Loucy (cell line): ENCODE results near the gene OGFR.

Experiments
- H2AFZ ChIP-seq: fragments of 200-600 bp; sonication (generic); 2 replicates; pipeline ENCODE4 v1.6.0; 2016; ENCODE audit warnings: antibody characterized with exemption, mild to moderate bottlenecking, low read length, moderate library complexity
- H3F3A ChIP-seq: fragments of 200-600 bp; 2 replicates; pipeline ENCODE4 v1.6.0; 2016; ENCODE audit warnings: antibody characterized with exemption, low read depth, mild to moderate bottlenecking
- H3K27me3 ChIP-seq: fragments of 200-600 bp; sonication (generic); 2 replicates; pipeline ENCODE4 v1.6.1; 2014; ENCODE audit warnings: low read length, mild to moderate bottlenecking; ENCODE audit not compliant: insufficient read depth, poor library complexity, severe bottlenecking
- H3K36me3 ChIP-seq: fragments of 200-600 bp; sonication (generic); 2 replicates; pipeline ENCODE4 v1.6.1; 2016; ENCODE audit warnings: low read length; ENCODE audit not compliant: insufficient read depth
- H3K4me1 ChIP-seq: fragments of 200-600 bp; sonication (generic); 2 replicates; pipeline ENCODE4 v1.5.1; 2014; ENCODE audit warnings: low read length, mild to moderate bottlenecking; ENCODE audit not compliant: insufficient read depth, poor library complexity, severe bottlenecking
- H3K4me2 ChIP-seq: fragments of 200-600 bp; sonication (generic); 2 replicates; pipeline ENCODE4 v1.6.0; 2014; ENCODE audit warnings: antibody characterized with exemption, low read length, low read depth, mild to moderate bottlenecking; ENCODE audit not compliant: poor library complexity, severe bottlenecking
- H3K4me3 ChIP-seq: fragments of 200-600 bp; sonication (generic); 2 replicates; pipeline ENCODE4 v1.5.1; 2014; ENCODE audit warnings: low read length, mild to moderate bottlenecking, mixed read lengths; ENCODE audit not compliant: poor library complexity, severe bottlenecking
- H3K79me2 ChIP-seq: fragments of 200-600 bp; sonication (generic); 2 replicates; pipeline ENCODE4 v1.6.1; 2014; ENCODE audit warnings: low read length; ENCODE audit not compliant: insufficient read depth
- H3K9ac ChIP-seq: fragments of 200-600 bp; sonication (generic); 2 replicates; pipeline ENCODE4 v1.6.0; 2014; ENCODE audit warnings: mild to moderate bottlenecking, low read depth, low read length, moderate library complexity; ENCODE audit not compliant: poor library complexity, severe bottlenecking
- H3K9me2 ChIP-seq: fragments of 200-600 bp; sonication (generic); replicated peaks from 2 replicates; pipeline ENCODE4 v1.6.1; 2016; ENCODE audit warnings: low read depth, low read length, mixed read lengths
- H3K9me3 ChIP-seq: fragments of 200-600 bp; sonication (generic); 2 replicates; pipeline ENCODE4 v1.6.1; 2014; ENCODE audit warnings: mild to moderate bottlenecking, antibody characterized with exemption, low read length, low read depth; ENCODE audit not compliant: insufficient read depth
- H4K20me1 ChIP-seq: fragments of 200-600 bp; sonication (generic); 2 replicates; pipeline ENCODE4 v1.6.0; 2014; ENCODE audit warnings: antibody characterized with exemption, low read length, mild to moderate bottlenecking; ENCODE audit not compliant: insufficient read depth, poor library complexity, severe bottlenecking
- EZH2phosphoT487 ChIP-seq: fragments of 200-600 bp; IDR thresholded peaks from 2 replicates; pipeline ENCODE4 v1.6.1; 2018; ENCODE audit warnings: antibody characterized with exemption, mild to moderate bottlenecking, moderate library complexity, borderline replicate concordance
- TF ChIP-seq, protein P1 (sequence below): fragments of 200-600 bp; sonication (generic); conservative IDR thresholded peaks from 2 replicates; pipeline ENCODE4 v1.5.1; 2014; ENCODE audit warnings: mild to moderate bottlenecking, antibody characterized with exemption, low read length

Gene OGFR

DNA sequence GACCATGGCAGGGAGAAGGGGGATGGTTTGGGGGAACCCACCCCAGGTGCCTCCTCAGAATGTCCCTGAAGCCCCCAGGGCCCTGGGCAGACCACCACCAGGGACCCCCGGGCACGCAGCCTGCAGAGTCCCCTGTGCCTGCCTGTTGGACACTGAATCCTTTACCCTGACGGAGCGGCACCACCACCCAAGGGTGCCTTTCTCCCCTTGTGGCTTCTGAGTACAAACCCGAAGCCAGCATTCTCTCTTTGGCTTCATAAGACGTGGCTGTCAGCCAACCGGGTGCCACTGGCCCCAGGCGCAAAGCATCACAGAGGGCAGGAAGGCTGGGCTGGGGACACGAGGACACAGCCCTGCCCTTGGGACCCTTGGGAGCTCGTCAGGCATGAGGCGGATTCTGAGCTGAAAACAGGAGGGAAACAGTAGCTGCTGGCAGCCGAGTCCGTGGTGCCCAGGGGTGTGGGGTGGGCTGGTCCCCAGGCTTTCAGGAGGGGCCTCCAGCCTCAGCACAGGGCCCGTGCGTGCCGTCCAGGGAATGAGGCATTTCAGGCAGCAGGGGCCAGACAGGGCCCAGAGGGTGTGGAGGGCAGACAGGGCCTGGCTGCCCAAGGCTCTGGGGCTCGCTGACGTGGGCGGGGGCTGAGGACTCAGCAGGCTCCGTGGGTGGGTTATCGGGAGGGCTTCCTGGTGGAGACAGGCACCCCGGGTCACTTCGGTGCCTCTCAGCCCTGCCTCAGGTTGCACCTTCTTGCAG, 15.8 kb downstream of the OGFR start:
- Histone ChIP-seq H3K9ac (no peak overlapping the region), H3K27me3 (no peaks in the 10 kb centered on the region), H3K4me1 (no peaks in the 10 kb centered on the region), H3K36me3 (no peaks in the 10 kb centered on the region), H3K4me3 (no peak overlapping the region), H3K9me3 (no peaks in the 10 kb centered on the region), H3K4me2 (no peak overlapping the region), H3F3A (no peaks in the 10 kb centered on the region), H4K20me1 (no peaks in the 10 kb centered on the region), H3K79me2 (no peaks in the 10 kb centered on the region), H2AFZ (no peak overlapping the region), H3K9me2 (no peaks in the 10 kb centered on the region)
- TF ChIP-seq, protein P1, sequence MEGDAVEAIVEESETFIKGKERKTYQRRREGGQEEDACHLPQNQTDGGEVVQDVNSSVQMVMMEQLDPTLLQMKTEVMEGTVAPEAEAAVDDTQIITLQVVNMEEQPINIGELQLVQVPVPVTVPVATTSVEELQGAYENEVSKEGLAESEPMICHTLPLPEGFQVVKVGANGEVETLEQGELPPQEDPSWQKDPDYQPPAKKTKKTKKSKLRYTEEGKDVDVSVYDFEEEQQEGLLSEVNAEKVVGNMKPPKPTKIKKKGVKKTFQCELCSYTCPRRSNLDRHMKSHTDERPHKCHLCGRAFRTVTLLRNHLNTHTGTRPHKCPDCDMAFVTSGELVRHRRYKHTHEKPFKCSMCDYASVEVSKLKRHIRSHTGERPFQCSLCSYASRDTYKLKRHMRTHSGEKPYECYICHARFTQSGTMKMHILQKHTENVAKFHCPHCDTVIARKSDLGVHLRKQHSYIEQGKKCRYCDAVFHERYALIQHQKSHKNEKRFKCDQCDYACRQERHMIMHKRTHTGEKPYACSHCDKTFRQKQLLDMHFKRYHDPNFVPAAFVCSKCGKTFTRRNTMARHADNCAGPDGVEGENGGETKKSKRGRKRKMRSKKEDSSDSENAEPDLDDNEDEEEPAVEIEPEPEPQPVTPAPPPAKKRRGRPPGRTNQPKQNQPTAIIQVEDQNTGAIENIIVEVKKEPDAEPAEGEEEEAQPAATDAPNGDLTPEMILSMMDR = no peak
- no peak for TF ChIP-seq EZH2phosphoT487

DNA sequence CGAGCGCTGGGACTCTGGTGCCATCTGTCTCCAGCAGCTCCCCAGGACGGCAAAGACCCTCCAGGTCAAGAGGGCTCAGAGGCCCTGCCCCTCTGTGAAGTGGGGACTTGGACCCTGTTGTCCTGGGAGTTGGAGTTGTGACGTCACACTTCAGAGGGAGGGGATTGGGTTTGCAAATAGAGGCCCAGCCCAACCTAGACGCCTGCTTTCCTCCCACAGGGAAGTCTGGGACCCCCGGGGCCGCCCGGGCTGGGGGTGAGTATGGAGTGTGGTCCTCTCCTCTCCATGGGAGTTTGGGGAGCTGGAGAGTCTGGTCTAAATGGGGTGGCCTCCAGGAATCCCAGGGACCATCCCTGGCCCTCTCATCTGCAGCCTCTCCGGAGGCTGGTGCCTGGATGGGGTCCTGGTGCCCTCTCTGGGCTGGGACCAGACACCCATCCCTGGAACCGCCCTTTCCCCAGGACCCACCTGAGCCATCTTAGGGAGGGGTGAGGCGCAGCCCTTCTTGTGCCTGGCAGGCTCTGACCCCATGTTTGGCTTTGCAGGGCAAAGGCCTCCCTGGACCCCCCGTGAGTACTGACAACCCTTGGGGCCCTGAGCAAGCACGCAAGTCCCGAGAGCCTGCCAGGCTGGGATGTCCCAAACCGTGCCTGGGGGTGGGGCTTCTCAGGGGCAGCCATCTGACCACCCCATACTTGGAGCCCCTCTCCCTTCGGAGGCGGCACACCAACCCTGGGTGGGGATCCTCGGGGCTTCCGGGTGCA, 16.5 kb downstream of the OGFR start:
- Histone ChIP-seq H3K4me2 (no peak overlapping the region), H3K9ac (no peak overlapping the region), H3K27me3 (no peaks in the 10 kb centered on the region), H4K20me1 (no peaks in the 10 kb centered on the region), H3K79me2 (no peaks in the 10 kb centered on the region), H3K9me2 (no peaks in the 10 kb centered on the region), H3K36me3 (no peaks in the 10 kb centered on the region), H3K4me1 (no peaks in the 10 kb centered on the region), H3K9me3 (no peaks in the 10 kb centered on the region), H3K4me3 (no peak overlapping the region), H2AFZ (no peak overlapping the region), H3F3A (no peaks in the 10 kb centered on the region)
- TF ChIP-seq EZH2phosphoT487 = no peak
- TF ChIP-seq, protein P1 = no peak

DNA sequence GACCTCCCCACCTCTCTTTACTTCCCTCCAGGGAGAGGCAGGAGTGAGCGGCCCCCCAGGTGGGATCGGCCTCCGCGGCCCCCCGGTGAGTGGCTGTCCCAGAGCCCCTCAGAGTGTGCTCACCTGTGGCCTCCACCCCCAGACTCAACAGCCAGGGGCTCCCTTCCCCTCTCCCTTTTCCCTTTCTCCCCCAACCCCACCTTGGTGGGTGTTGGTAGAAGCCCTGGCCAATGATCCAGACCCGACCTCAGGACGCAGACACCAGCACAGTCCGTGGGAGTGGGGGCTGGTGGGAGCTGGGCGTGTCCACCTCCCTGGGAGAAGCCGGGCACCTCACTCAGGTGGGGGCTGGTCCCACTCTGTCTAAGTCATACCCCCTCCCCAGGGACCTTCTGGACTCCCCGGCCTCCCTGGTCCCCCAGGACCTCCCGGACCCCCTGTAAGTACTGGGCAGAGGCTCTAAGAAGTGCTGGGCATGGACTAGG, 17.1 kb downstream of the OGFR start:
- Histone ChIP-seq H3K9me2 (no peaks in the 10 kb centered on the region), H4K20me1 (no peaks in the 10 kb centered on the region), H3K36me3 (no peaks in the 10 kb centered on the region), H2AFZ (no peak overlapping the region), H3F3A (no peaks in the 10 kb centered on the region), H3K9ac (no peak overlapping the region), H3K79me2 (no peaks in the 10 kb centered on the region), H3K4me3 (no peak overlapping the region), H3K4me2 (no peak overlapping the region), H3K27me3 (no peaks in the 10 kb centered on the region), H3K4me1 (no peaks in the 10 kb centered on the region), H3K9me3 (no peaks in the 10 kb centered on the region)
- TF ChIP-seq EZH2phosphoT487 = no peak
- TF ChIP-seq, protein P1 = no peak
